Smooth muscle cell of the brain vasculature (primary cell): ENCODE results near the gene CMPK2.

Source experiments
- DNase-seq: peaks from one replicate; pipeline ENCODE4 v3.0.0-alpha.2; 2012; ENCODE audit warnings: low read depth, low spot score

The CMPK2 gene

DNA sequence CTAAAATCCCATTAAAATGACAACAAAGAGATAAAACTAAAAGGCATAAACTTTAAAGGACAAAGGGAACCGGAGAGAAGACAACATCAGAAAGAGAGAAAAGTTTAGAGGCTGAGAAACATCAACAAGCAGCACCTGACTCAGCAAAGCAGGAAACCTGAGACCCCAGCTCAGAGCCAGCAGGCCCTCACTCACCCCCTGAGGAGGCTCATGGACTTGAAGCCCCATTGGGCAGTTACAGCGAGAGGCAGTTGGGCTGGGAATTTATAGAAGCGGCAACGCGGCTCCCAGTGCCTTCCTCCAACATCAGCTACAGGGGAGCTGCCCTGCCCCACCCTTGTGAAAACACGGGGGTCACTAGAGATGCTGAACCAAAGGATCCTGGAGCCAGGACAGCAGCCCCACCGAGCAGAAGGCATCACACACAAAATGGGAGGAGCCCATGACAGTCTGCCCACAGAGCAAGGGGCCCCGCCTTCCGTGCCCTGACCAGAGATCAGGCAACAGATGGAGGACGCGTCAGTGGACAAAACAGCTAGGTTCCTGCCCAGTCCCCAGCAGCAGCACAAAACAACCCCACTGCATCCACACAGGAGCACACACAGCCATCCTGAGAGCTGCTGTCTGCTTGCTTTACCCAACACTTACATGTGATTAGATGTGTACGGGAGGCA, 52.7 kb downstream of the CMPK2 start:
- DNase-seq: no peak

DNA sequence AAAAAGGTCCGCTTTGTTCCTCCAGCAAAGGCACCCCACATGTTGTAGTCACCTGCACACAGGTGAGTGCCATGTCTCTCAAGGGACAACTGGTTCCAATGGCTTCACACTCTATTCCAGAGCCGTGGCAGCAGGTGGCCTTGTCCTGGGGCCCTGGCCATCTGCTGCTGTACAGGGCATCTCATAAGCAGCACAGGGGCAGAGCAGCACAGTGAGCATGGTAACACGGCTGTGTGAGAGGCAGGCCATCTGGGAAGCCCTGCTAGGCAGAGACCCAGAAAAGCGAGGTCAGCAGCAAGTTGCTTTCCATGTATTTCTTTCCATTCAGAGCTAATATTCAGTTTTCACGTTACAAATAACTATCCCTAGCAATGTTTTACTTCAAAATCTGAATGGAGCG, 54.7 kb downstream of the CMPK2 start:
- DNase-seq: no peak

DNA sequence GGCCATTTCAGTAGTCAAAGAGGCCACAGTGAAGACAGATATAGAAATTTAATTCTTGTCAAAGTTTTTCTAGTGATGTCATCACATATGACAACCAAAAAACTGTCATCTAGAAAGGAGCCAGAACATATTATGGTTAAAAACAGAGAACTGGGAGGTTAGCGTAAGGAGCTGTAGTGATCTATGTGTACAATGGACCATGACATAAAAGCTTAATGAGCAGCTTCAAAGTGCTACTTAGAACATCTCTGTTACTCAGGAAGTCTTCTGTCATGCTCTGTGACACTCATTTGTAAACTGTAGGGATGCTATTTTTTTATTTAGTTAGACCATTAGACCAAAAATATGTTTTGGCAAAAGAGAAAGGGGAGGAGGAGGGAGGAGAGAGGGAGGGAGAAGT, 57.3 kb downstream of the CMPK2 start:
- no peak for DNase-seq

DNA sequence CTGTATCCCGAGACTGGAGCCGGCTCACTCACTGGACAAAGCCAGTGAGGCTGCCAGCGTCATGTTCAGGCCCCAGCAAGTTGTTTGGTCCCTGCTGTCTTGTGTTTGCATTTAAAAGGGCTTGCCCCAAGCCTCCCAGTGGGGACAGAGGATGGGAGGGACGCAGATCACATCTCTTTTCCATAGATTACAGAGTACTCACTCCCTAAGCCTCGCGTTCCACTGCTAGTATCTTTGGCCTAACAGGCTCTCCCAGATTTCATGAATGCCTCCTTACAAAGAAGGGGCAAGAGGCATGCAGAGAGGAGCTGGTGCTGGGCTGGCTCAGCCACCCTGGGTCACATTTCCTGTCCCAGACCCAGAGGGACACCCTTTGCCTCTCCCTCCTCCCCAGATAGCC, 59.1 kb downstream of the CMPK2 start:
- DNase-seq: no peak

DNA sequence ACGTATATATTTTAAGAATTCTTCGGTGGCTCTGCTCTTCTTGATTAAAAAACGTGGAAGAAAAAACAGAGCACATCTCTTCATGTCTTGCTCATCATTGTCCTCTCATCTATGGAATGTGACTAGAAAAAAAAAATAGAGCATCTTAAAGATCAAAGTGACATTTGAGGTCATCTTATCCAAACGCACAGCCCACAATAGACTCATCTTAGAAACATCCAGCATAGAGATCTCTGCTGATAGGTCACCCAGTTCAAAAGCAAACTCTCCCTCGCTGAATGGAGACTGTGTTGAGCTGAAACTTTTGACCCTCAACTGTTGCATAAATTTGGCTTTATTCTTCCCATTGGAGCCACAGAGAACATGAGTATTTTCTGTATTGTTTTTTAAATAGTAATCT, 65.2 kb downstream of the CMPK2 start:
- no peak for DNase-seq
